HS-5 (cell line): Measurements from ENCODE around the gene TIMELESS.
A peak's percentile ranks its signal among the peaks of the same experiment; 100 is the strongest.
"Not testable (repeated sequence)": the region's sequence is repeated elsewhere in the genome, so short reads cannot be mapped to it uniquely, and the experiment has no call there.

Source experiments
- DNase-seq: peaks from one replicate; pipeline ENCODE4 v3.0.0-alpha.2; 2012; ENCODE audit warnings: low read depth

Gene TIMELESS, protein sequence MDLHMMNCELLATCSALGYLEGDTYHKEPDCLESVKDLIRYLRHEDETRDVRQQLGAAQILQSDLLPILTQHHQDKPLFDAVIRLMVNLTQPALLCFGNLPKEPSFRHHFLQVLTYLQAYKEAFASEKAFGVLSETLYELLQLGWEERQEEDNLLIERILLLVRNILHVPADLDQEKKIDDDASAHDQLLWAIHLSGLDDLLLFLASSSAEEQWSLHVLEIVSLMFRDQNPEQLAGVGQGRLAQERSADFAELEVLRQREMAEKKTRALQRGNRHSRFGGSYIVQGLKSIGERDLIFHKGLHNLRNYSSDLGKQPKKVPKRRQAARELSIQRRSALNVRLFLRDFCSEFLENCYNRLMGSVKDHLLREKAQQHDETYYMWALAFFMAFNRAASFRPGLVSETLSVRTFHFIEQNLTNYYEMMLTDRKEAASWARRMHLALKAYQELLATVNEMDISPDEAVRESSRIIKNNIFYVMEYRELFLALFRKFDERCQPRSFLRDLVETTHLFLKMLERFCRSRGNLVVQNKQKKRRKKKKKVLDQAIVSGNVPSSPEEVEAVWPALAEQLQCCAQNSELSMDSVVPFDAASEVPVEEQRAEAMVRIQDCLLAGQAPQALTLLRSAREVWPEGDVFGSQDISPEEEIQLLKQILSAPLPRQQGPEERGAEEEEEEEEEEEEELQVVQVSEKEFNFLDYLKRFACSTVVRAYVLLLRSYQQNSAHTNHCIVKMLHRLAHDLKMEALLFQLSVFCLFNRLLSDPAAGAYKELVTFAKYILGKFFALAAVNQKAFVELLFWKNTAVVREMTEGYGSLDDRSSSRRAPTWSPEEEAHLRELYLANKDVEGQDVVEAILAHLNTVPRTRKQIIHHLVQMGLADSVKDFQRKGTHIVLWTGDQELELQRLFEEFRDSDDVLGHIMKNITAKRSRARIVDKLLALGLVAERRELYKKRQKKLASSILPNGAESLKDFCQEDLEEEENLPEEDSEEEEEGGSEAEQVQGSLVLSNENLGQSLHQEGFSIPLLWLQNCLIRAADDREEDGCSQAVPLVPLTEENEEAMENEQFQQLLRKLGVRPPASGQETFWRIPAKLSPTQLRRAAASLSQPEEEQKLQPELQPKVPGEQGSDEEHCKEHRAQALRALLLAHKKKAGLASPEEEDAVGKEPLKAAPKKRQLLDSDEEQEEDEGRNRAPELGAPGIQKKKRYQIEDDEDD

DNA sequence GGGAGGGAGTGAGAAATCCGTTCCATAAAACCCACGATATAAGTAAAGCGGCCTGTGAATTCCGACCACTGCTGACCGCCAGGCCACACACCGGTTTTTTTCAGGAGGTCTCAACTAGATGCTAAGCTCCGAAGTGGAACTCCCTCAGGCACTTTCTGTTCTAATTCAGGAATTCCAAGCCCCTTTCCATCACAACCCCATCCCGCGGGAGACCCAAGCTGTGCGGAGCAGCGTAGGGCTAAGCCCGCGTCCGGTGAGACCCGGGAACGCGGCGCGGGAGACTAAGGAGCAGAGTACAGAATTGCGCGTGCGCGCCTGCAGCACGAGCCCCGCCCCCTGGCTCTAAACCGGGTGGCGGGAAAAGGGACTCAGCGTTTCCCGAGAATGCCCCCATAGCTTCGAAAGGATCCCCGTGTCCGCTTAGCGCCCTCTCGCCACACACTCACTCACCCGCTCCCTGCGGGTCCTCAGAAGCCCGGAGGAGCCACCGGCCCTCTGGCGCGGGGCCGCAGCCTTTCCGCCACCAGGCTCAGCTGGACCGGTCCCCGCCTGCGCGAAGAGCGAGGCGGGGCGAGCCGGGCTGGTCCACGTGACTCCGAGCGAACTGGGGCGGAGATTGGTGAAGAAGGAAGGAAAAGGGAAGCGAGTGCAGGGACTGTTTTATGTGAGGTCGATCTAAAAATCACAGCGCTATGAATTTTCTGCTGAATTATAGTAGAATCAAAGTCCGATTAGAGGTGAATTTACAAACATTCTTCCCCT is at the start of gene TIMELESS:
Gene TIMELESS, minus strand, starts transcription at position 567 of the 762 bp plus-strand sequence. CDS start 15,256 bp downstream, outside the sequence.
- DNase-seq, result peak; percentile 74

DNA sequence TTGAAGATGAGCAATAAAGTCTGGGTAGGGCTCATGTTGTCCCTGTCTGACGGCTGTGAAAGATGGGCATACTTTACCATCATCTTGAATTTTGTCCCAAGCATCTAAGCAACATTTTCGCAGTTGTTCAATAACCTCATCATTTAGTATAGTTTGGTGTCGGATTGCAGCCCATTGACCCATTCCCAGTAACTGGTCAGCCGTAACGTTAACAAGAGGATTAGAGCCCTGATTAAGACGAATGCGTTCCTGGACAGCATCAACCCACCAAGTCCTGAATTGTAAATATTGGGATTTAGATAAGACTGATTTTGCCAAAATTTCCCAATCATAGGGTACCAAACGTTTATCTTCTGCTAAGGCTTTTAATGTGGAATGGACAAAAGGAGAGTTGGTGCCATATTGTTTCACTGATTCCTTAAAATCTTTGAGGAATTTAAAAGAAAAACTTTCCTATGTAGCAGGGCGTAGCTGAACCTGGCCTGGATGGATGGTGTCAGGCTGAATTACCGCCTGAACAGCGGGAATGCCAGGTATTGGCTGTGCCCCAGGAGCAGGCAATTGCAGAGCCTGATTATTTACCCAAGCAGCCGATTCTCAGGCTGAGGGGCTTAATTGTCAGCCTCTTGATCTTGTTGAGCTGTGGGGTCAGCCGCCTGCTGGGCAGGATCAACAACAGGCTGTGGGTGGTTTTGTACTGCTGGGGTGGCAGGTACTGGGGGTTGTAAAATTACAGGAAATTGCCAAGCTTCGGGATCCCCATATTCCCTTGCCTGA is 49.1 kb upstream of the TIMELESS start:
- DNase-seq, result not testable (repeated sequence)

DNA sequence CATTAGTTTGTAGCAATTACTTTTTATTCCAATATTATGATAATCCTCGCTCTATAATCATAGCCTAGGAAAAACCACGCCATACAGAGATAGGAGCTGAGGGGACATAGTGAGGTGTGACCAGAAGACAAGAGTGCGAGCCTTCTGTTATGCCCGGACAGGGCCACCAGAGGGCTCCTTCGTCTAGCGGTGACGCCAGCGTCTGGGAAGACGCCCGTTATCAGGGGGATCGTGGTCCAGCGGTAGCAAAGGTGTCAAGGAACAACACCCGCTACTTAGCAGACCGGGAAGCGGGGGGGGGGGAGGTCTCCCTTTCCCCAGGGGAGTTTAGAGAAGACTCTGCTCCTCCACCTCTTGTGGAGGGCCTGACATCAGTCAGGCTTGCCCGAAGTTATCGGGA is 47.5 kb upstream of the TIMELESS start:
- not testable (repeated sequence) for DNase-seq

DNA sequence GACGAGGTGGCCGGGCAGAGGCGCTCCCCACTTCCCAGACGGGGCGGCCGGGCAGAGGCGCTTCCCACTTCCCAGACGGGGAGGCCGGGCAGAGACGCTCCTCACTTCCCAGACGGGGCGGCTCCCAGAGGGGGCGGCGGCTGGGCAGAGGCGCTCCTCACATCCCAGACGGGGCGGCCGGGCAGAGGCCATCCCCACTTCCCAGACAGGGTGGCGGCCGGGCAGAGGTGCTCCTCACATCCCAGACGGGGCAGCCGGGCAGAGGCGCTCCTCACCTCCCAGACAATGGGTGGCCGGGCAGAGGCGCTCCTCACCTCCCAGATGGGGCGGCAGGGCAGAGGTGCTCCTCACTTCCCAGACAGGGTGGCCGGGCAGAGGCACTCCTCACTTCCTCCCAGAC is 45.3 kb upstream of the TIMELESS start:
- not testable (repeated sequence) for DNase-seq

DNA sequence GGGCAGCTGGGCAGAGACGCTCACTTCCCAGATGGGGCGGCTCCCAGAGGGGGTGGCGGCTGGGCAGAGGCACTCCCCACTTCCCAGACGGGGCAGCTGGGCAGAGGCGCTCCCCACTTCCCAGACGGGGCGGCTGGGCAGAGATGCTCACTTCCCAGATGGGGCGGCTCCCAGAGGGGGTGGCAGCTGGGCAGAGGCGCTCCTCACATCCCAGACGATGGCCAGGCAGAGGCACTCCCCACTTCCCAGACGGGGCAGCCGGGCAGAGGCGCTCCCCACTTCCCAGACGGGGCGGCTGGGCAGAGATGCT is 44.8 kb upstream of the TIMELESS start:
- DNase-seq, result not testable (repeated sequence)

DNA sequence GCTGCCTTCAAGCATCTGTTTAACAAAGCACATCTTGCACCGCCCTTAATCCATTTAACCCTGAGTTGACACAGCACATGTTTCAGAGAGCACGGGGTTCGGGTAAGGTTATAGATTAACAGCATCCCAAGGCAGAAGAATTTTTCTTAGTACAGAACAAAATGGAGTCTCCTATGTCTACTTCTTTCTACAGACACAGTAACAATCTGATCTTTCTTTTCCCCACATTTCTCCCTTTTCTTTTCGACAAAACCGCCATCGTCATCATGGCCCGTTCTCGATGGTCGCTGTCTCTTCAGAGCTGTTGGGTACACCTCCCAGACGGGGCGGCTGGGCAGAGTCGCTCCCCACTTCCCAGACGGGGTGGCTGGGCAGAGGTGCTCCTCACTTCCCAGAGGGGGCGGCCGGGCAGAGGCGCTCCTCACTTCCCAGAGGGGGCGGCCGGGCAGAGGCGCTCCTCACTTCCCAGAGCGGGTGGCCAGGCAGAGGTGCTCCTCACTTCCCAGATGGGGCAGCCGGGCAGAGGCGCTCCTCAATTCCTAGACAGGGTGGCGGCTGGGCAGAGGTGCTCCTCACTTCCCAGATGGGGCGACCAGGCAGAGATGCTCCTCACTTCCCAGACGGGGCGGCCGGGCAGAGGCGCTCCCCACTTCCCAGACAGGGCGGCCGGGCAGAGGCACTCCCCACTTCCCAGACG is 44.3 kb upstream of the TIMELESS start:
- not testable (repeated sequence) for DNase-seq

DNA sequence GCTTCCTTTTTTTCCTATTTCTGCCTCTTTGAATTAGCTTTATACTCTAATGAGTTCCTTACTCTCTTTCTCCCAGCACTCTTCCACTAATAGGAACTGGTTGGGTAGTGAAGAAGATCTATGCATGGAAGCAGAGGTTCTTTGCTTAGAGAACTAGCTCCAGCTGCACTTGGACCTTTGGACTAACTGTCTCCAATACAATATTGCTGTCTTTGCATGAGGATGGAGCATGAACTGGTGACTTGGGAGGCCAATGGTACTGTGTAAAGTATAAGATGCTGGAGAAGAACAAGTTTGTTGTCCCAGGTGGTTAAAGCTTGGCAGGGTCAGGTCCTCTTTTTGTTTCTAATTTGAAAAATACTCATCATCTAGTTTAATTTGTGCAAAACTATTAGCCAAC is 41.1 kb upstream of the TIMELESS start:
- no peak for DNase-seq

DNA sequence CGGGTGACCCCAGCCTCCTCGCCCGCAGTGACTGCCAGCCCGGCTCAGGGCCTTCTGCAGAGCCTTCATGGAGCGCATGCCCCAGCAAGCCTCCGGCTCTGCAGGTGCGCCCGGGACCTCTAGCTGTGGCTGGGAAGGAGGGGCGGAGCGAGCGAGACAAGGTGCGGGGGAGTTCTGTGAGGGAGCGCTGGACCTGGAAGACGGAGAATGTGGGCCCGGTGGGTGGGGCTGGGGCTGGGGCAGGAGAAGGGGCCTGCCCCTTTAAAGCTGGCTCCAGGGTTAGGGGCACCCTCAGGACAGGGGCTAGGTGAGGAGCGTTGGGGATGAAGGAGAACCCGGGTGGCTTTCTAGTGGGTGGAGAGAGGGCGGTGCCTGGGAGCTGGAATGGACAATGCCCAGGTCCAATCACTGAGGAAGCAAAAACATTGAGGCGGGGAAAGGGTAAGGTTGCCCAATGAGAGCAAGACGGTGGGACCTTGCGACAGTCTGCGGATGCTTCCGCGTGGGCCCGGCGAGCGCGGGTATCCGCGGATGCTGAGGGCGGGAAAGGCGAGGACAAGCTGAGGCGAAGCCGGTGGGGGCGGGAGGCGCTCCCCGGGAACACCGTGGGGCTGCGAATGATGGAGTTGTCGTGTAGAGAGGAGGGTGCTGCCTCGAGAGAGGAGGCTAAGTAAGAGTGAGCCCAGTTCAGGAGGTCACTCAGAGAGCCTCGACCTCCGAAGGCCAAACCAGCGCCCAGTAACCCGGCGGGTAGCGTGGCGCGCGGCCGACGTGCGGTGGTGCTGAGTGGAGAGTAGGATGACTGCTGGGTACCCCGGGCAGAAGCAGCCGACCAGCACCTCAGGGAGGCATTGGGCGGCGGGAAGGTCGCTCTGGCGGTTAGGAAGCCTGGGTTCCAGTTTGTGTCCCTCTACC is 39.1 kb upstream of the TIMELESS start, which contains the start of gene GLS2:
Gene GLS2, minus strand, starts transcription at position 121 of the 915 bp plus-strand sequence. Its CDS starts 43 bp downstream, at position 78.
- DNase-seq, result peak; percentile 33

DNA sequence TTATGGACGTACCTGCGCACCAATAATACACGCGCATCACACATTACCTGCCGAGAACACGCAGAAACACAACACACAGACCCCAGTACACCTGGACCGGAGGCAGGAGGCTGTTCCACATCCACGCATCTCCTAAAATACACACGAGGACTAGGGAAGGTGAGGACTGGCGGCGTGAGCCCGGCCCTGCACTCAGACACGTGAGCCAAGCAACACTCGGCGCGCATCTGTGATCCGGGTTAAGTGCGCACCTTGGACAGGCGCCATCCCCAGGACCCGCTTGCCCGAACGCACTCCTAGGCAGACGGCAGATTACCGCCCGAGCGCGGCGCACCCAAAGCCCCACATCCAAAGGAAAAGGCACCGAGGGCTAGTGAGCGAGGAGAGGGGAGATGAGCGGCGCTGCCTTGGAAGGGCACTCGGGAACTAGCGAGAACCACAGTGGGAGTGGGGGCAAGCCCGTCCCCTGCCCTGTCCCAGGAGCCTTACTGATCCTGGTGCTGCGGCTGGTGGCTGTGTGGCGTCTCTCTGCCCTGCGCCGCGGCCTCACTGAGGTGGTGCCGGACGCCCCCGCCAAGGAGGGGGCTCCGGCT is 38.3 kb upstream of the TIMELESS start:
- DNase-seq, result no peak

DNA sequence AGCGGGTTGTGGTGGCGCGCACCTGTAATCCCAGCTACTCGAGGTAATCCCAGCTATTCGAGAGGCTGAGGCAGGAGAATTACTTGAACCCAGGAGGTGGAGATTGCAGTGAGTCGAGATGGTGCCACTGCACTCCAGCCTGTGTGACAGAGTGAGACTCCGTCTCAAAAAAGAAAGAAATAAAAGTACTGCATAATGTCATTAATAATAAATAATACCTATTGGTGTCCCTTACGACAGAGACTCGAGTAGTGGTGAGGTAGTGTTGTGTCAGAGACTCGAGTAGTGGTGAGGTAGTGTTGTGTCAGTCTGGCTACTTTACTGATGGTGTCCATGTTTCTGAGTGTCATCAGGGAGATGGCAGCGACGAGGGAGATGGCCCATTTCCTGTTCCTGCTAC is 37.5 kb upstream of the TIMELESS start:
- DNase-seq, result no peak

DNA sequence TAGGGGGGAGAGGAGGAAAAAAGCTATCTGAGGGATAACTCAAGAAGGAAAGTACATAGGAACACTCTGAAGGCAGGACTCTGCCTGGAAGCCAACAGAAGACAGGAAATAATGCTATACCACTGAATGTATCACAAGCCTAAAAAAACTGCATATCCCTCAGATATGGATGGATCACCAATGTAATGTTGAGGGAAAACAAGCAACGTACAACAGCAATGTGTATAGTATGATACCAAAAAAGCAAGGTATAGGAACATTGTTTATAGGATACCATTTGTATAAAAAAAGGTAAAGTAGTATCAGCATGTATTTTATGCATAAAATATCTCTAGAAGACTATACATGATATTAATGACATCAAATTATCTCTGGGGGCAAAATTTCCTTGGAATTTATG is 35.3 kb upstream of the TIMELESS start:
- DNase-seq, result no peak

DNA sequence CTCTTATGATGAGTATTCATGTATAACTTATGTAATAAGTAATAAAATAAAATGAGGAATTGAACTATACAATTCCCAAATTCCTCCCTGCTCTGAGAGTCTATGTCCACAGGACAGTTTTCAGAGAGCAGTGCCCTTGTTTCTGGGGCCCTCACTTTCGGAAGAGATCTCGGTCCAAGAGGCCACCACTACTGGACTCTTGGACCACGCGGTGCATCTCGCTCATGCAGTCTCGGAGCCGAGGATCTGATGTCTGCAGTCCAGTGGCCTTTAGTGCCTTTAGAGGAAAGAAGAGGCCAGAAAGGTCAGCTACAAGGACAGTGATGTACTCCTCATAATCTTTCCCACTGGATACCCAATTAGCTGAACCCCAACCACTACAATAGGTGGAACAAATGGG is 30.4 kb upstream of the TIMELESS start:
- DNase-seq, result no peak

DNA sequence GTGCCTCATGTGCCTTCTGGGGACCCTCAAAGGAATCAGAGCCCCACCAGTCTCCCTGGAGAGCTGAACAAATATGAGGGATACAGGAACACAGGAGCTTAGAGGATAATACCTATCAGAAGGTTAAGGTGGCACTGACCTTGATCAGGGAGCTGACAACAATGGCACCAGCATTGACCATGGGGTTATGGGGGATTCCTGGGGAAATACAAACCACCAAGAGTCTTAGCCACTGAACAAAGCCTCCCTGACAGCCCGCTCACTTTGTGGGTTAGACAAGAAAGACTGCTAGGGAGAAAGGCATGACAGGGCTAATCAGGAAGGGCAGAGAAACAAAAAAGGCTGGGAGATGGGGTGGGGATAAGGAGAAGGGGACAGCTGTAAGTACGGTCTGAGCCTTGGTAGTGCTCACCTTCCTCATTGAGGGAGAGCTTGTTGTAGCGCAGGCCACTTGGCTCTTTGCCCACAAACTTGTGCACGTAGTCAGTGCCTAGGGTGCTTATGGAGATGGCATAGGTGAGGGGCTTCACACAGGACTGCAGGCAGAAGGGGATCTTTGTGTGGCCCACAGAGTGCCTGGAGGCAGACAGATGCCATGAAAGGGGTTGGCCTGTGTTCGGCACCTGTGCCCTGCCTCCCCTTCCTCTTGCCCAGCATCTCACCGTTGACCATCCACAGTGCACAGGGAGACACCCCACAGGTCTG is 28.4 kb upstream of the TIMELESS start:
- DNase-seq, result no peak

DNA sequence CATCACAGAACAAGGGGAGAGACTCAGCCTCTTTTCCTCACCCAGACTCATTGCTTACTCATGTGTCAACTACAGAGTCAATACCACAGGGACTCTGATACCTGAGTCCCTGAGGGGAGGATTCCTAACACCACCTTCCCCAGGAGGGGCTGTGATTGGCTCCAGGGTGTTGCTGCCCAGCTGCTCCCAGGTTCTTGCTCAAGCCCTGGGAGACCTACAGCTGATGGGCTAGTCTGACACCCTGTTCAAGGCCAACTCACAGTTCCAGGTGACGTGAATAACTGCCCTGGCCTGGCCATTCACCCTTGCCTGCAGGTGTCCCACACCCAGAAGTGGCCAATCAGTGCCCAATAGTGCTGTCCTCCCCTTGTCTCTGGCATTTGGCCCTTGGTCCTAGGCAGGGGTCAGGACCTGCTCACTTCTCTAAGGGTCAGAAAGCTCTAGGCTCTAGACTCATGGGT is 27.8 kb upstream of the TIMELESS start:
- DNase-seq, result no peak

DNA sequence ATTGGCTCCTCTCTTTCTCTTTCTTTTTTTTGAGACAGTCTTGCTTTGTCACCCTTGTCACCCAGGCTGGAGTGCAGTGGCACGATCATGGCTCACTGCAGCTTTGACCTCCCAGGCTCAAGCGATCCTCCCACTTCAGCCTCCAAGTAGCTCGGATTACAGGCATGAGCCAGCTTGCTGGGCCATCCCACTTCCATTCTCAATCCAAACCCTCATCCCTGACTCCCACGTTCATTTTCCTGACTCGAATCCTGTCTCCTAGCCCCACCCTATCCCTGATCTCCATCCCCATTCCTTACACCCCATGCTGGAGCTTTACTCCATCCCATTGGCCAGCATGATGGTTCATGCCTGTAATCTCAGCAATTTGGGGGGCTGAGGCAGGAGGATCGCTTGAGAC is 26.9 kb upstream of the TIMELESS start:
- no peak for DNase-seq

DNA sequence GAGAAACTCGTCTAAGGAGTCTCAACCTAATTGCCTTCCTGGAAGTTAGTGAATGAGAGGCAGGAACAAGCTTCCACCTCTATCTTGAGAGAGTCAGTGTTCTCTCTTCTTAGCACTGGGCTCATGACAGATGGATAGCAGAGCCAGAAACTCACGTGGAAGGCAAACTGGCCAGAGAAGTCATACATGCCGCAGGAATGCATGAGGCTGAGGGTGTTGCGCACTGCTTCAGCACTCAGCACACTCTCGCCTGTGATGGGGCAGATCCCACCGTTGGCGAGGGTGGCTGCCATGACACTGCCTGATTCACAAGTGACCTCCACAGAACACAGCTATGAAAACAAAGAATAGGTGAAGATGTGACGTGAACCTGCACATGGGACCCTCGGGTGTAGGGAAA is 25.2 kb upstream of the TIMELESS start:
- no peak for DNase-seq

DNA sequence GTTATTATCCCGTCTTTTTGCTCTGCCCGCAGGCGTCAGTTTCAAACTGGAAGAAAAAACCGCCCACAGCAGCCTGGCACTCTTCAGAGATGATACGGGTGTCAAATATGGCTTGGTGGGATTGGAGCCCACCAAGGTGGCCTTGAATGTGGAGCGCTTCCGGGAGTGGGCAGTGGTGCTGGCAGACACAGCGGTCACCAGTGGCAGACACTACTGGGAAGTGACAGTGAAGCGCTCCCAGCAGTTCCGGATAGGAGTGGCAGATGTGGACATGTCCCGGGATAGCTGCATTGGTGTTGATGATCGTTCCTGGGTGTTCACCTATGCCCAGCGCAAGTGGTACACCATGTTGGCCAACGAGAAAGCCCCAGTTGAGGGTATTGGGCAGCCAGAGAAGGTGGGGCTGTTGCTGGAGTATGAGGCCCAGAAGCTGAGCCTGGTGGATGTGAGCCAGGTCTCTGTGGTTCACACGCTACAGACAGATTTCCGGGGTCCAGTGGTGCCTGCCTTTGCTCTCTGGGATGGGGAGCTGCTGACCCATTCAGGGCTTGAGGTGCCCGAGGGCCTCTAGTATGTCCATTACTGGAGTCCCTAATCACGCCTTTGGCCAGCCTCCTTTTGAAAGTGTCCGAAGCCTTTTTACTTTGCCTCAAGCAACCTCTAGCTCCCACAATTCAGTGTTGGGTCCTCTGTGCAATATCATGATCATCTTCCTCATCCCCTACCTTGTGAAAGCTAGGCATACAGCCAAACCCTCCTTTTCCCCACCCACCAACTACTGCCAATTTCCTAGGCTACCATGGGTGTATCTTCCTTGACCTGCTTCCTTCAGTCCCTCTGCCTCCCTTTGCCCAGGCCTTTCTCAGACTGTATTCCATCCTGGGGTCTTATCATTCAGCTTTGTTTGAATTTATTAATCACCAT is 20.0 kb upstream of the TIMELESS start:
- no peak for DNase-seq
